HEK293 (cell line): ENCODE measurements around the gene MEG3.

ENCODE experiments used
- CTCF ChIA-PET: fragments of 350-600 bp; formaldehyde crosslinking; extraction: SDS; loops from one replicate; lab custom pipeline; 2021; ENCODE audit warnings: antibody characterized with exemption; lab: Yijun Ruan, JAX
- POLR2A ChIA-PET: fragments of 300-600 bp; formaldehyde crosslinking; extraction: SDS; loops from one replicate; lab custom pipeline; 2020; ENCODE audit warnings: antibody characterized with exemption, inconsistent platforms; lab: Yijun Ruan, JAX
- H3K27ac ChIP-seq: fragments of 200-500 bp; sonication (Bioruptor generic); 2 replicates; pipeline ENCODE4 v1.5.1; 2014; ENCODE audit warnings: low read depth, low read length, control low read depth, inconsistent platforms; ENCODE audit errors: extremely low read depth
- H3K36me3 ChIP-seq, 2 experiments: fragments of 200-500 bp in 1 of 2; sonication (Bioruptor generic) in 1 of 2; 1 replicate in 1 of 2; 2 replicates in 1 of 2; pipeline ENCODE4 v1.5.1; 2014 to 2017; ENCODE audit warnings: inconsistent platforms in 2 of 2, low read length in 2 of 2; ENCODE audit not compliant: control insufficient read depth in 2 of 2, insufficient read depth in 1 of 2
- H3K4me1 ChIP-seq: fragments of 200-500 bp; sonication (Bioruptor generic); 2 replicates; pipeline ENCODE4 v1.5.1; 2014; ENCODE audit warnings: mild to moderate bottlenecking, low read length, inconsistent platforms; ENCODE audit not compliant: control insufficient read depth, insufficient read depth
- H3K4me3 ChIP-seq: 2 replicates; pipeline ENCODE4 v1.5.1; 2011; ENCODE audit warnings: low read depth, mild to moderate bottlenecking, control low read depth, low read length, moderate library complexity
- H3K9me3 ChIP-seq: fragments of 200-500 bp; sonication (Bioruptor generic); 2 replicates; pipeline ENCODE4 v1.5.1; 2014; ENCODE audit warnings: low read depth, low read length, inconsistent platforms; ENCODE audit not compliant: control insufficient read depth, insufficient read depth
- KLF1 ChIP-seq: fragments of 450-650 bp; formaldehyde crosslinking; IDR thresholded peaks from 2 replicates; pipeline ENCODE4 v1.5.1; 2016; ENCODE audit warnings: missing biosample characterization, missing genetic modification characterization
- KLF10 ChIP-seq: fragments of 450-650 bp; IDR thresholded peaks from 2 replicates; pipeline ENCODE4 v1.5.1; 2018; ENCODE audit warnings: missing biosample characterization, mild to moderate bottlenecking, missing genetic modification characterization
- PATZ1 ChIP-seq: fragments of 450-650 bp; formaldehyde crosslinking; IDR thresholded peaks from 2 replicates; pipeline ENCODE4 v1.5.1; 2016; ENCODE audit warnings: missing biosample characterization, missing genetic modification characterization
- PRDM4 ChIP-seq: fragments of 450-650 bp; formaldehyde crosslinking; IDR thresholded peaks from 2 replicates; pipeline ENCODE4 v1.5.1; 2017; ENCODE audit warnings: missing biosample characterization, missing genetic modification characterization
- PRDM6 ChIP-seq: fragments of 450-650 bp; formaldehyde crosslinking; IDR thresholded peaks from 2 replicates; pipeline ENCODE4 v1.5.1; 2017; ENCODE audit warnings: missing biosample characterization, missing genetic modification characterization
- SETDB1 ChIP-seq: IDR thresholded peaks from one replicate; pipeline ENCODE4 v1.6.1; 2017; ENCODE audit warnings: mild to moderate bottlenecking, low read length, moderate library complexity, mixed read lengths; ENCODE audit not compliant: insufficient read length
- SP3 ChIP-seq: fragments of 450-650 bp; formaldehyde crosslinking; IDR thresholded peaks from 2 replicates; pipeline ENCODE4 v1.5.1; 2016; ENCODE audit warnings: missing biosample characterization, missing genetic modification characterization
- SP7 ChIP-seq: fragments of 450-650 bp; formaldehyde crosslinking; IDR thresholded peaks from 2 replicates; pipeline ENCODE4 v1.5.1; 2016; ENCODE audit warnings: missing biosample characterization, missing genetic modification characterization
- TCF7L2 ChIP-seq: IDR thresholded peaks from 2 replicates; pipeline ENCODE4 v1.6.1; 2011; ENCODE audit warnings: low read depth, mild to moderate bottlenecking, inconsistent platforms, low read length, moderate library complexity, borderline replicate concordance
- ZBTB49 ChIP-seq: fragments of 450-650 bp; formaldehyde crosslinking; IDR thresholded peaks from 2 replicates; pipeline ENCODE4 v1.5.1; 2016; ENCODE audit warnings: missing biosample characterization, missing genetic modification characterization, low read depth
- ZBTB6 ChIP-seq: fragments of 450-650 bp; formaldehyde crosslinking; IDR thresholded peaks from 2 replicates; pipeline ENCODE4 v1.5.1; 2017; ENCODE audit warnings: missing biosample characterization, missing genetic modification characterization
- ZNF157 ChIP-seq: fragments of 450-650 bp; formaldehyde crosslinking; IDR thresholded peaks from 2 replicates; pipeline ENCODE4 v1.5.1; 2016; ENCODE audit warnings: missing biosample characterization, missing genetic modification characterization
- ZNF202 ChIP-seq: fragments of 450-650 bp; formaldehyde crosslinking; IDR thresholded peaks from 2 replicates; pipeline ENCODE4 v1.5.1; 2016; ENCODE audit warnings: missing biosample characterization, missing genetic modification characterization, borderline replicate concordance
- ZNF266 ChIP-seq: fragments of 450-650 bp; formaldehyde crosslinking; IDR thresholded peaks from 2 replicates; pipeline ENCODE4 v1.5.1; 2016; ENCODE audit warnings: missing biosample characterization, missing genetic modification characterization, low read depth
- ZNF324 ChIP-seq: fragments of 450-650 bp; formaldehyde crosslinking; IDR thresholded peaks from 2 replicates; pipeline ENCODE4 v1.5.1; 2016; ENCODE audit warnings: missing biosample characterization, missing genetic modification characterization
- ZNF488 ChIP-seq: fragments of 450-650 bp; formaldehyde crosslinking; IDR thresholded peaks from 2 replicates; pipeline ENCODE4 v1.5.1; 2016; ENCODE audit warnings: missing biosample characterization, missing genetic modification characterization
- ZNF514 ChIP-seq: fragments of 450-650 bp; formaldehyde crosslinking; IDR thresholded peaks from 2 replicates; pipeline ENCODE4 v1.5.1; 2016; ENCODE audit warnings: missing biosample characterization, missing genetic modification characterization
- ZNF529 ChIP-seq: fragments of 450-650 bp; formaldehyde crosslinking; IDR thresholded peaks from 2 replicates; pipeline ENCODE4 v1.5.1; 2017; ENCODE audit warnings: missing genetic modification characterization, missing biosample characterization; ENCODE audit not compliant: insufficient replicate concordance
- ZNF610 ChIP-seq: fragments of 450-650 bp; formaldehyde crosslinking; IDR thresholded peaks from 2 replicates; pipeline ENCODE4 v1.5.1; 2016; ENCODE audit warnings: missing biosample characterization, missing genetic modification characterization, borderline replicate concordance
- ZNF76 ChIP-seq: fragments of 450-650 bp; formaldehyde crosslinking; IDR thresholded peaks from 2 replicates; pipeline ENCODE4; 2016; ENCODE audit warnings: low read depth, missing biosample characterization, missing genetic modification characterization, borderline replicate concordance
- ZNF837 ChIP-seq: fragments of 450-650 bp; formaldehyde crosslinking; IDR thresholded peaks from 2 replicates; pipeline ENCODE4 v1.5.1; 2016; ENCODE audit warnings: missing biosample characterization, missing genetic modification characterization
- ZSCAN18 ChIP-seq: fragments of 450-650 bp; formaldehyde crosslinking; IDR thresholded peaks from 2 replicates; pipeline ENCODE4 v1.5.1; 2016; ENCODE audit warnings: missing biosample characterization, missing genetic modification characterization

Gene MEG3

GRCh38 chr14:100820957-100821356, 5.0 kb upstream of the MEG3 start (continued):
- TF ChIP-seq ZBTB49 (tag by site-specific recombination) (no peak), ZNF324 (tag by site-specific recombination) (no peak), ZNF610 (tag by site-specific recombination) (no peak), ZNF488 (tag by site-specific recombination) (no peak), ZSCAN18 (tag by site-specific recombination) (no peak), ZNF202 (tag by site-specific recombination) (no peak)

GRCh38 chr14:100822013-100822412, 3.9 kb upstream of the MEG3 start:
- CTCF ChIA-PET: interaction anchor here (0.7 kb wide), 1 partner anchor 50 kb away, joined by 3 read pairs; no protein-coding TSS in a partner anchor
- POLR2A ChIA-PET: interaction anchor here (0.6 kb wide), 1 partner anchor 214 kb away, joined by 6 read pairs; no protein-coding TSS in a partner anchor
- Histone ChIP-seq H3K4me1 (no peaks in the 10 kb centered on the region), H3K9me3 (no peaks in the 10 kb centered on the region), H3K27ac (no peak overlapping the region), H3K4me3 (no peak overlapping the region), H3K36me3 (no peaks in the 10 kb centered on the region)
- TF ChIP-seq ZBTB6 (no peak), SETDB1 (no peak), KLF1 (tag by site-specific recombination) (no peak), ZNF529 (no peak), TCF7L2 (no peak), PATZ1 (tag by site-specific recombination) (no peak), ZNF514 (tag by site-specific recombination) (no peak), PRDM6 (tag by site-specific recombination) (no peak), ZNF837 (tag by site-specific recombination) (no peak), ZNF157 (no peak), SP3 (no peak), KLF10 (no peak), PRDM4 (tag by site-specific recombination) (no peak), SP7 (tag by site-specific recombination) (no peak), ZNF266 (tag by site-specific recombination) (no peak), ZNF76 (tag by site-specific recombination) (no peak)
